Mononuclear cell (primary cell): ENCODE results near the gene TNFSF12. TPM values are rescaled to one million over a fixed set of nuclear protein-coding genes. Genes with fewer than 3 reads are reported as not detected.

Experiments used
- H3K27me3 ChIP-seq: 2 replicates; pipeline ENCODE4 v1.6.0; 2011; ENCODE audit warnings: low read length, control low read depth; ENCODE audit not compliant: insufficient read depth
- H3K4me1 ChIP-seq: 2 replicates; pipeline ENCODE4 v1.5.1; 2011; ENCODE audit warnings: mild to moderate bottlenecking, low read length, control low read depth; ENCODE audit not compliant: insufficient read depth
- H3K4me3 ChIP-seq: 2 replicates; pipeline ENCODE4 v1.5.1; 2011; ENCODE audit warnings: mild to moderate bottlenecking, low read length, moderate library complexity
- H3K9me3 ChIP-seq: 2 replicates; pipeline ENCODE4 v1.5.1; 2011; ENCODE audit warnings: low read depth, mild to moderate bottlenecking, control low read depth, low read length
- total RNA-seq: library from RNA; depleted of rRNA; stranded (reverse); fragments of >200 nt; gene quantifications from one replicate; pipeline ENCODE4 v1.2.3, GENCODE V29; 2012

The TNFSF12 gene
- 14.4 TPM for total RNA-seq

DNA sequence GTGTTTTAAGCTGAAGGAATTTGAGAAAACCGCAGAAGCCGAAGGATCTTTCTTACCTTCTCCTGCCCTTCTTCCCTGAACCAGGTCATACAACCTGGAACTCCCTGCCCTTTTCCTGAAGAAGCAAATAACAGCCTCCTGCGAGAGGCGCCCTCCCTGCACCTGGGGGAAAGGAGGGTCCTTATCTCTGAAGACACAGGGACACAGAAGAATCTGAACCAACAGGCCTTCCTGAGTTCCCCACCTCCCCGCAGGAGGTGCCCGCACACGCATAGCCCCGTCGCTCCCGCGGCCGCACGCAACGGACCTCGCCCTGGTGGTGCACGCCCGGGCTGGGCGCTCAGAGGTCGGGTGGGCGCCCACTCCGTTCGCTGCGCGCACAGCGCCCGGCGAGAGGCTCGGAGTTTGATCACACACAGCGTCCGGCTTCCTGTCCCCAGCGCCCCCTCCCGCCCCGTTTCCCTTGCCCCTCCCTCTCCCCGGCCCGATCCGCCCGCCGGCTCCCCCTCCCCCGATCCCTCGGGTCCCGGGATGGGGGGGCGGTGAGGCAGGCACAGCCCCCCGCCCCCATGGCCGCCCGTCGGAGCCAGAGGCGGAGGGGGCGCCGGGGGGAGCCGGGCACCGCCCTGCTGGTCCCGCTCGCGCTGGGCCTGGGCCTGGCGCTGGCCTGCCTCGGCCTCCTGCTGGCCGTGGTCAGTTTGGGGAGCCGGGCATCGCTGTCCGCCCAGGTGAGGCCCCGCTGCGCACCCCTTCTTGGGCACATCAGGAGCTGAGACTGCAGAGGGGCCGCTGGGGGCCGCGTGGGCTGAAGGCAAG, at the start of gene TNFSF12:
Gene TNFSF12 (plus strand): TSS at position 474 of the 816 bp plus-strand sequence. CDS start 96 bp downstream, at position 570.
- H3K4me1 ChIP-seq, result peaks cover 56% of the 10 kb centered on the region
- H3K9me3 ChIP-seq, result no peaks in the 10 kb centered on the region
- peak within 1 kb of the TSS; percentile 52 for H3K4me3 ChIP-seq
- no peaks in the 10 kb centered on the region for H3K27me3 ChIP-seq

DNA sequence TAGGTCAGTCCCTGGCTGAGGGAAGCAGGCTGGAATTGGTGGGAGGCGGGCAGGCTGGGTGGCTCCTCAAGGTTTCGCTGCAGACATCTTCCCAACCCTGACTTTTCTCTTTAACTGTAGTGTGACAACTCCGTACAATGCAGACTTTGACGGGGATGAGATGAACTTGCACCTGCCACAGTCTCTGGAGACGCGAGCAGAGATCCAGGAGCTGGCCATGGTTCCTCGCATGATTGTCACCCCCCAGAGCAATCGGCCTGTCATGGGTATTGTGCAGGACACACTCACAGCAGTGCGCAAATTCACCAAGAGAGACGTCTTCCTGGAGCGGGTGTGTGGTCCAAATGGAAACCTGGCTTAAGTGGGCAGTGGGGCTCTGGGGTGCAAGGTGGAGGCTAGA, 49.7 kb upstream of the TNFSF12 start:
- H3K27me3 ChIP-seq, result no peaks in the 10 kb centered on the region
- H3K4me3 ChIP-seq, result no peak overlapping the region
- no peaks in the 10 kb centered on the region for H3K4me1 ChIP-seq
- H3K9me3 ChIP-seq, result no peaks in the 10 kb centered on the region

- Histone ChIP-seq H3K27me3 (no peaks in the 10 kb centered on the region), H3K4me3 (no peak overlapping the region), H3K9me3 (no peaks in the 10 kb centered on the region), H3K4me1 (no peaks in the 10 kb centered on the region)
Measured at GRCh38 chr17:7501729-7502128, 47.1 kb upstream of the TNFSF12 start.

- H3K9me3 ChIP-seq, result no peaks in the 10 kb centered on the region
- no peak overlapping the region for H3K4me3 ChIP-seq
- H3K4me1 ChIP-seq, result no peaks in the 10 kb centered on the region
- no peaks in the 10 kb centered on the region for H3K27me3 ChIP-seq
Measured at GRCh38 chr17:7502171-7502847, 46.5 kb upstream of the TNFSF12 start.

GRCh38 chr17:7502987-7503386, 45.9 kb upstream of the TNFSF12 start:
- no peaks in the 10 kb centered on the region for H3K27me3 ChIP-seq
- H3K9me3 ChIP-seq, result no peaks in the 10 kb centered on the region
- H3K4me3 ChIP-seq, result no peak overlapping the region
- no peaks in the 10 kb centered on the region for H3K4me1 ChIP-seq

DNA sequence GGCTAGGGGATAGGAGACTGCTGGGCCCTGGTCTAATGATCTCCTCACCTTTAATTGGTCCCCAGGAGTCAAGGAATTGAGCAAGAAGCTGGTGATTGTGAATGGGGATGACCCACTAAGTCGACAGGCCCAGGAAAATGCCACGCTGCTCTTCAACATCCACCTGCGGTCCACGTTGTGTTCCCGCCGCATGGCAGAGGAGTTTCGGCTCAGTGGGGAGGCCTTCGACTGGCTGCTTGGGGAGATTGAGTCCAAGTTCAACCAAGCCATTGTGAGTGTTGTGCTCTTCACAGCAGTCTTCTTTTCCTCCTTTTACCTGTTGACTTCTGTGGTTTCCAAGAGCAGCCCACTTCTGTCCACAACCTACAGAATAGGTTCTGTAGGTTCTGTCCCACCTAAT, 45.3 kb upstream of the TNFSF12 start:
- Histone ChIP-seq H3K4me3 (no peak overlapping the region), H3K27me3 (no peaks in the 10 kb centered on the region)

DNA sequence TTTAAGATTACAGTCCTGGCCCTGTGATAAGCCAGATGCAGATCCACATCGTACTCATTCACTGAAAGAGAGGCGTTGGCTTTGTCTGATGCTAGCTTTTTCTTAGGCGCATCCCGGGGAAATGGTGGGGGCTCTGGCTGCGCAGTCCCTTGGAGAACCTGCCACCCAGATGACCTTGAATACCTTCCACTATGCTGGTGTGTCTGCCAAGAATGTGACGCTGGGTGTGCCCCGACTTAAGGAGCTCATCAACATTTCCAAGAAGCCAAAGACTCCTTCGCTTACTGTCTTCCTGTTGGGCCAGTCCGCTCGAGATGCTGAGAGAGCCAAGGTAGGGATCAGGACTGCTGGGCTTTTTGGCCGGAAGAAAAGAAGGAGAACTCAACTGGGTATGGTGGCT, 40.7 kb upstream of the TNFSF12 start:
- Histone ChIP-seq H3K4me3 (no peak overlapping the region), H3K27me3 (no peaks in the 10 kb centered on the region), H3K4me1 (no peaks in the 10 kb centered on the region), H3K9me3 (no peaks in the 10 kb centered on the region)

More for the DNA sequence above, 45.3 kb upstream of the TNFSF12 start:
- H3K4me1 ChIP-seq, result no peaks in the 10 kb centered on the region
- H3K9me3 ChIP-seq, result no peaks in the 10 kb centered on the region

- H3K4me3 ChIP-seq, result no peak overlapping the region
- no peaks in the 10 kb centered on the region for H3K4me1 ChIP-seq
- no peaks in the 10 kb centered on the region for H3K9me3 ChIP-seq
- no peaks in the 10 kb centered on the region for H3K27me3 ChIP-seq
Measured at GRCh38 chr17:7508846-7509245, 40.0 kb upstream of the TNFSF12 start.

DNA sequence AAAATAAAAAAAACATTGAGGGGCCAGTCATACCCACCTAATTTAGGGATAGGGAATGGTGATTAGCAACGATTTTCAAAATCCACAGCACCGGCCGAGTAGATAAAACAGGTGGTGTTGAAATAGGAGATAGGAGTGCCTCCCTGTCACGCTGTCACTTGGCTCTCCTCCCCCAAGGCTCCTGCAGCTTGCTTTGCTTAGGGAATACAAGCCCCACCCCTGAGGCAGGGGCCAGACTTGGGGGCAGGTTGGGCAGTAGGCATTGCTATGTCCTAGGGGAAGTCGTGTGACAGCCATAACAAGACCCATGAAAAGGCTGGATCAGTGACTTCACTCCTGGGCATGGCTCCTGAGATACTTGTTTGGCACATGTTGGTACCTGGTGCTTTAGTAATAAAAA, 38.9 kb upstream of the TNFSF12 start:
- Histone ChIP-seq H3K27me3 (no peaks in the 10 kb centered on the region), H3K4me3 (no peak overlapping the region), H3K4me1 (peaks cover 1% of the 10 kb centered on the region), H3K9me3 (no peaks in the 10 kb centered on the region)

GRCh38 chr17:7511108-7511507, 37.8 kb upstream of the TNFSF12 start:
- H3K4me1 ChIP-seq, result peaks cover 13% of the 10 kb centered on the region
- no peaks in the 10 kb centered on the region for H3K9me3 ChIP-seq
- H3K27me3 ChIP-seq, result no peaks in the 10 kb centered on the region
- H3K4me3 ChIP-seq, result no peak overlapping the region

DNA sequence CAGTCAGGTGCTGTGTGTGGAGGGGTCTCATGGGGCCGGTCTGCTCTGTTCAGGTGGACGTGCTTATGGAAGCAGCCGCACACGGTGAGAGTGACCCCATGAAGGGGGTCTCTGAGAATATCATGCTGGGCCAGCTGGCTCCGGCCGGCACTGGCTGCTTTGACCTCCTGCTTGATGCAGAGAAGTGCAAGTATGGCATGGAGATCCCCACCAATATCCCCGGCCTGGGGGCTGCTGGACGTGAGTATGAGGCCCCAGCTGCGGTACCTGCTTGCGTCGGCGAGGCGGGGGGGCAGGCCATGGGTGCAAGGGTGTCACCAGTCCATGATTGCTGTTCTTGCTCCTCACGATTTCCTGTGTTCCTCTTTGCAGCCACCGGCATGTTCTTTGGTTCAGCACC, 36.8 kb upstream of the TNFSF12 start:
- no peaks in the 10 kb centered on the region for H3K9me3 ChIP-seq

GRCh38 chr17:7512824-7513540, 35.9 kb upstream of the TNFSF12 start:
- peaks cover 16% of the 10 kb centered on the region for H3K4me1 ChIP-seq
- no peaks in the 10 kb centered on the region for H3K27me3 ChIP-seq
- H3K4me3 ChIP-seq, result no peak overlapping the region
- H3K9me3 ChIP-seq, result no peaks in the 10 kb centered on the region

More for the DNA sequence above, 36.8 kb upstream of the TNFSF12 start:
- Histone ChIP-seq H3K4me1 (peaks cover 16% of the 10 kb centered on the region), H3K4me3 (no peak overlapping the region), H3K27me3 (no peaks in the 10 kb centered on the region)

GRCh38 chr17:7513850-7514419, 34.9 kb upstream of the TNFSF12 start:
- H3K9me3 ChIP-seq, result no peaks in the 10 kb centered on the region
- H3K27me3 ChIP-seq, result no peaks in the 10 kb centered on the region
- peaks cover 16% of the 10 kb centered on the region for H3K4me1 ChIP-seq
- H3K4me3 ChIP-seq, result no peak overlapping the region

DNA sequence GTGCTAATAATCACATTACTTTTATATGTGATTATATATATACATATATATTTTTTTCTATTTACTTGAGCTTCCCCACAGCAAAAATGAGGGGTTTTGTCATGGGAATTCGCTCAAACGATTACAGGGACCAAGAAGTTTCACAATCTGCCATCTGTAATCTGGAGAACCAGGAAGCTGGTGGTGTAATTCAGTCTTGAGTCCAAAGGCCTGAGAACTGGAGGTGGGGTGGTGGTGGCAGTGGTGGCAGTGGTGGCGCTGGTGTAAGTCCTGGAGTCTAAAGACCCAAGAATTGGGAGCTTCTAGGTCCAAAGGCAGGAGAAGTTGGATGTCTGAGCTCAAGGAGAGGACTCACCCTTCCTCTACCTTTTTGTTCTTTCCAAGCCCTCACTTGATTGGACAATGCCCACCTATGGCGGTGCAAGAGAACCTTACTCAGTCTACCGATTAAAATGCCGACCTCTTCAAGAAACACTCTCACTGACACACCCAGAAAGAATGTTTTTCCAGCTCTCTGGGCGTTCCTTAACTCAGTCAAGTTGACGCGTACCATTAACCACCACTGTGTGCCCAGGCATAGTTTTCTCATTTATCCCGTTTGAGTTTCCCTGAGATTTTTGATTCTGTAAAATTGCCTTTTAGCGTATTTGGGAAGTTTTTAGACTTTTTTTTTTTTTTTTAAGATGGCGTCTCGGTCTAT, 32.8 kb upstream of the TNFSF12 start:
- no peak overlapping the region for H3K4me3 ChIP-seq
- H3K4me1 ChIP-seq, result peaks cover 16% of the 10 kb centered on the region
- no peaks in the 10 kb centered on the region for H3K9me3 ChIP-seq
- H3K27me3 ChIP-seq, result no peaks in the 10 kb centered on the region
